Islet precursor cell (in vitro differentiated cells): ENCODE data around the gene ACTA2.

Experiments
- DNase-seq: peaks from one replicate; pipeline ENCODE4 v3.0.0-alpha.2; 2018

Gene ACTA2

GRCh38 chr10:88980800-88981199, 28.2 kb upstream of the ACTA2 start:
- DNase-seq = no peak

GRCh38 chr10:88980247-88980646, 27.7 kb upstream of the ACTA2 start:
- peak; percentile 82 for DNase-seq

- no peak for DNase-seq
Observed at GRCh38 chr10:88979603-88980002, 27.0 kb upstream of the ACTA2 start.

- DNase-seq = peak; percentile 92
Observed at GRCh38 chr10:88979153-88979562, 26.6 kb upstream of the ACTA2 start.

- DNase-seq = no peak
Observed at GRCh38 chr10:88978463-88978862, 25.9 kb upstream of the ACTA2 start.

- no peak for DNase-seq
Observed at GRCh38 chr10:88975377-88975720, 22.8 kb upstream of the ACTA2 start.

- DNase-seq = no peak
Observed at GRCh38 chr10:88974446-88975376, 22.1 kb upstream of the ACTA2 start.

GRCh38 chr10:88974012-88974411, 21.4 kb upstream of the ACTA2 start:
- DNase-seq = no peak

GRCh38 chr10:88971221-88972061, 18.9 kb upstream of the ACTA2 start:
- DNase-seq = no peak

- DNase-seq = no peak
Observed at GRCh38 chr10:88968391-88968790, 15.8 kb upstream of the ACTA2 start.

- no peak for DNase-seq
Observed at GRCh38 chr10:88966797-88967196, 14.2 kb upstream of the ACTA2 start.

GRCh38 chr10:88964869-88965415, 12.4 kb upstream of the ACTA2 start:
- DNase-seq = no peak

GRCh38 chr10:88964360-88964759, 11.8 kb upstream of the ACTA2 start:
- no peak for DNase-seq

- no peak for DNase-seq
Observed at GRCh38 chr10:88963318-88963717, 10.7 kb upstream of the ACTA2 start.

- DNase-seq = no peak
Observed at GRCh38 chr10:88962336-88962735, 9.8 kb upstream of the ACTA2 start.

GRCh38 chr10:88961266-88961665, 8.7 kb upstream of the ACTA2 start:
- no peak for DNase-seq

- no peak for DNase-seq
Observed at GRCh38 chr10:88960802-88961201, 8.2 kb upstream of the ACTA2 start.

- no peak for DNase-seq
Observed at GRCh38 chr10:88958721-88959120, 6.1 kb upstream of the ACTA2 start.

GRCh38 chr10:88957381-88957780, 4.8 kb upstream of the ACTA2 start:
- DNase-seq = no peak

- no peak for DNase-seq
Observed at GRCh38 chr10:88954458-88955083, 2.0 kb upstream of the ACTA2 start.

GRCh38 chr10:88953662-88954061, 1.1 kb upstream of the ACTA2 start:
- DNase-seq = no peak

GRCh38 chr10:88949912-88950837, 2.4 kb downstream of the ACTA2 start:
- DNase-seq = no peak
